K562 (cell line): ENCODE measurements around the gene DCAF12. TPM values are rescaled to one million over a fixed set of nuclear protein-coding genes. Genes with fewer than 3 reads are reported as not detected.

Experiments
- RBM15 ChIP-seq: fragments of 200-400 bp; formaldehyde crosslinking; IDR thresholded peaks from 2 replicates; pipeline ENCODE4 v1.6.1; 2018; ENCODE audit warnings: mild to moderate bottlenecking, low read length, moderate library complexity; ENCODE audit not compliant: insufficient read depth
- SMARCA5 ChIP-seq: fragments of 450-650 bp; IDR thresholded peaks from 2 replicates; pipeline ENCODE4 v1.6.1; 2016
- TFE3 ChIP-seq: fragments of 450-650 bp; formaldehyde crosslinking; IDR thresholded peaks from 2 replicates; pipeline ENCODE4 v1.4.0; 2020; ENCODE audit warnings: mild to moderate bottlenecking, mixed read lengths
- ZBTB5 ChIP-seq: fragments of 450-650 bp; IDR thresholded peaks from 2 replicates; pipeline ENCODE4 v1.6.1; 2017; ENCODE audit warnings: antibody characterized with exemption
- ZNF512 ChIP-seq: IDR thresholded peaks from 2 replicates; pipeline ENCODE4 v1.6.1; 2016; ENCODE audit warnings: missing genetic modification characterization, missing compliant biosample characterization
- ZNF717 ChIP-seq: fragments of 250-450 bp; sonication (Bioruptor Pico); IDR thresholded peaks from 2 replicates; pipeline ENCODE4 v1.5.0; 2021
- polyA plus RNA-seq, 8 experiments: library from polyadenylated mRNA; depleted of rRNA in 4 of 8; stranded (reverse) in 5 of 8; unstranded in 3 of 8; fragments of >200 nt; fragmentation: Nextera tagmentation in 2 of 8; fragmentation: Illumina TruSeq in 1 of 8; extraction: Ambion mirVana in 2 of 8; extraction: Trizol in 1 of 8; gene quantifications; 2 replicates each; pipeline versions ENCODE4 v1.2.1 to v1.2.3, GENCODE V29; 2011 to 2014; ENCODE audit warnings: inconsistent platforms in 1 of 8, missing spikeins in 1 of 8
- total RNA-seq, 7 experiments: library from RNA; depleted of rRNA in 6 of 7; stranded (reverse); fragments of >200 nt in 6 of 7; fragmentation: Illumina TruSeq in 2 of 7; extraction: Trizol in 2 of 7; gene quantifications; 2 replicates each; pipeline versions ENCODE4 v1.2.1 to v1.2.3, GENCODE V29; 2011 to 2021; ENCODE audit warnings: low replicate concordance in 1 of 7

Gene DCAF12
- total and polyA plus RNA-seq, 9 of the 15 experiments (the other 6 are each of a cell fraction or from before 2014, with no cell fraction given) = 10.9 to 59.6 (median 30.8) TPM

- TF ChIP-seq TFE3 (no peak), ZBTB5 (no peak), SMARCA5 (no peak), ZNF717 (CRISPR knock-in tag) (no peak), ZNF512 (tag) (no peak), RBM15 (no peak)
Measured at GRCh38 chr9:34037626-34038025, 88.9 kb downstream of the DCAF12 start (continued).
